H1 (cell line): ENCODE results near the gene SBF2.

Experiments
- CTCF ChIP-seq, 3 experiments: IDR thresholded peaks; 1 replicate in 2 of 3; 2 replicates in 1 of 3; pipeline versions ENCODE4 v1.5.1 to v1.6.1; 2011; ENCODE audit warnings: low read length in 3 of 3, mild to moderate bottlenecking in 3 of 3, inconsistent platforms in 2 of 3, low read depth in 1 of 3, moderate library complexity in 1 of 3; ENCODE audit not compliant: insufficient read depth in 1 of 3; ENCODE audit errors: control extremely low read depth in 1 of 3
- EP300 ChIP-seq, 2 experiments: IDR thresholded peaks; 1 replicate in 1 of 2; 2 replicates in 1 of 2; pipeline ENCODE4 v1.6.1; 2011 to 2012; ENCODE audit warnings: low read depth in 2 of 2, low read length in 2 of 2, mild to moderate bottlenecking in 2 of 2, borderline replicate concordance in 1 of 2, inconsistent platforms in 1 of 2, moderate library complexity in 1 of 2
- FOSL1 ChIP-seq: IDR thresholded peaks from 2 replicates; pipeline ENCODE4 v1.6.1; 2011; ENCODE audit warnings: mild to moderate bottlenecking, low read depth, low read length, moderate library complexity; ENCODE audit not compliant: insufficient read depth
- POLR2A ChIP-seq, 2 experiments: IDR thresholded peaks; 1 replicate in 1 of 2; 2 replicates in 1 of 2; pipeline ENCODE4 v1.6.1; 2011; ENCODE audit warnings: low read depth in 2 of 2, low read length in 2 of 2, mild to moderate bottlenecking in 2 of 2; ENCODE audit errors: control extremely low read depth in 1 of 2
- POLR2AphosphoS5 ChIP-seq: IDR thresholded peaks from 2 replicates; pipeline ENCODE4 v1.6.1; 2011; ENCODE audit warnings: low read depth, low read length
- SIRT6 ChIP-seq: IDR thresholded peaks from one replicate; pipeline ENCODE4 v1.7.1; 2012; ENCODE audit warnings: low read length, inconsistent platforms
- SIX5 ChIP-seq: IDR thresholded peaks from 2 replicates; pipeline ENCODE4 v1.6.1; 2011; ENCODE audit warnings: mild to moderate bottlenecking, low read depth, low read length
- TF ChIP-seq, protein P1 (sequence below): IDR thresholded peaks from 2 replicates; pipeline ENCODE4 v1.6.1; 2012; ENCODE audit warnings: inconsistent platforms
- TF ChIP-seq, protein P2 (sequence below): IDR thresholded peaks from 2 replicates; pipeline ENCODE4 v1.6.1; 2011; ENCODE audit warnings: low read length, improper control_type of control experiment

GRCh38 chr11:9950462-9950861, 343.6 kb downstream of the SBF2 start:
- TF ChIP-seq, protein P1, sequence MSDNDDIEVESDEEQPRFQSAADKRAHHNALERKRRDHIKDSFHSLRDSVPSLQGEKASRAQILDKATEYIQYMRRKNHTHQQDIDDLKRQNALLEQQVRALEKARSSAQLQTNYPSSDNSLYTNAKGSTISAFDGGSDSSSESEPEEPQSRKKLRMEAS = no peak
- TF ChIP-seq CTCF (IDR thresholded peaks at IDR 0.05; ENCODE audit: control extremely low read depth in 1 of 3, insufficient read depth in 1 of 3, low read depth in 1 of 3, low read length in 3 of 3) (no peak), SIX5 (no peak), POLR2AphosphoS5 (no peak), POLR2A (IDR thresholded peaks at IDR 0.05; ENCODE audit: control extremely low read depth in 1 of 2, low read depth in 2 of 2, low read length in 2 of 2) (no peak), SIRT6 (no peak), FOSL1 (no peak), EP300 (IDR thresholded peaks at IDR 0.05; ENCODE audit: borderline replicate concordance in 1 of 2, low read depth in 2 of 2, low read length in 2 of 2) (no peak)
- TF ChIP-seq, protein P2, sequence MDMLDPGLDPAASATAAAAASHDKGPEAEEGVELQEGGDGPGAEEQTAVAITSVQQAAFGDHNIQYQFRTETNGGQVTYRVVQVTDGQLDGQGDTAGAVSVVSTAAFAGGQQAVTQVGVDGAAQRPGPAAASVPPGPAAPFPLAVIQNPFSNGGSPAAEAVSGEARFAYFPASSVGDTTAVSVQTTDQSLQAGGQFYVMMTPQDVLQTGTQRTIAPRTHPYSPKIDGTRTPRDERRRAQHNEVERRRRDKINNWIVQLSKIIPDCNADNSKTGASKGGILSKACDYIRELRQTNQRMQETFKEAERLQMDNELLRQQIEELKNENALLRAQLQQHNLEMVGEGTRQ = no peak
